HL-60 (cell line): Measurements from ENCODE around the gene GPATCH8.

Experiments used
- POLR2AphosphoS5 ChIP-seq: IDR thresholded peaks from 2 replicates; pipeline ENCODE4 v1.6.1; 2012; ENCODE audit warnings: low read depth
- TF ChIP-seq, protein P1 (sequence below): IDR thresholded peaks from one replicate; pipeline ENCODE4 v1.5.1; 2011; ENCODE audit warnings: low read length, control low read depth, inconsistent platforms; ENCODE audit not compliant: insufficient read depth

DNA sequence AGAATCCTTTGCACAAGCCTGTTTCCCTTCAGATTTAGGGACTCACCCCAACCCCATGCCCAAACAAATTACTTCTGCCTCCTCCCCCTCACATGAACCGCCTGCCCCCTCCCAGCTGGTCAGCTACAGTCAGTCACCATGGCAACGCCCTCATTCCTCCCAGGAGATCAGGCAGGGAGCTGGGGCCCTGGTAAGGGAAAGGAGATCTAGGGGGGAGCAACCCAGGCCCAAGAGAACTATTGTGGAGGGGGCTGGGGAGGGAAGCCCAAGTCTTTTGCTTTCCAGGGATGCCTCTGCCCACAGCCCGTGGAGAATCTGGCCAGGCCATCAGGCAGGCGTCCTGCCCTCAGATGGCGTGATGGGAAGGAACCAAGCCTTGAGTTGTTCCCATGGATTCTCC lies 142.4 kb downstream of the GPATCH8 start:
- TF ChIP-seq, protein P1, sequence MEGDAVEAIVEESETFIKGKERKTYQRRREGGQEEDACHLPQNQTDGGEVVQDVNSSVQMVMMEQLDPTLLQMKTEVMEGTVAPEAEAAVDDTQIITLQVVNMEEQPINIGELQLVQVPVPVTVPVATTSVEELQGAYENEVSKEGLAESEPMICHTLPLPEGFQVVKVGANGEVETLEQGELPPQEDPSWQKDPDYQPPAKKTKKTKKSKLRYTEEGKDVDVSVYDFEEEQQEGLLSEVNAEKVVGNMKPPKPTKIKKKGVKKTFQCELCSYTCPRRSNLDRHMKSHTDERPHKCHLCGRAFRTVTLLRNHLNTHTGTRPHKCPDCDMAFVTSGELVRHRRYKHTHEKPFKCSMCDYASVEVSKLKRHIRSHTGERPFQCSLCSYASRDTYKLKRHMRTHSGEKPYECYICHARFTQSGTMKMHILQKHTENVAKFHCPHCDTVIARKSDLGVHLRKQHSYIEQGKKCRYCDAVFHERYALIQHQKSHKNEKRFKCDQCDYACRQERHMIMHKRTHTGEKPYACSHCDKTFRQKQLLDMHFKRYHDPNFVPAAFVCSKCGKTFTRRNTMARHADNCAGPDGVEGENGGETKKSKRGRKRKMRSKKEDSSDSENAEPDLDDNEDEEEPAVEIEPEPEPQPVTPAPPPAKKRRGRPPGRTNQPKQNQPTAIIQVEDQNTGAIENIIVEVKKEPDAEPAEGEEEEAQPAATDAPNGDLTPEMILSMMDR = no peak
- no peak for TF ChIP-seq POLR2AphosphoS5
